Hematopoietic multipotent progenitor cell treated with erythropoietin and hydrocortisone succinate and interleukin-3 and kit ligand, for 8 days (in vitro differentiated cells): ENCODE measurements around the gene MYO18B.

Experiments
- DNase-seq: peaks from one replicate; pipeline ENCODE4 v3.0.0-alpha.2; 2015

Gene MYO18B

DNA sequence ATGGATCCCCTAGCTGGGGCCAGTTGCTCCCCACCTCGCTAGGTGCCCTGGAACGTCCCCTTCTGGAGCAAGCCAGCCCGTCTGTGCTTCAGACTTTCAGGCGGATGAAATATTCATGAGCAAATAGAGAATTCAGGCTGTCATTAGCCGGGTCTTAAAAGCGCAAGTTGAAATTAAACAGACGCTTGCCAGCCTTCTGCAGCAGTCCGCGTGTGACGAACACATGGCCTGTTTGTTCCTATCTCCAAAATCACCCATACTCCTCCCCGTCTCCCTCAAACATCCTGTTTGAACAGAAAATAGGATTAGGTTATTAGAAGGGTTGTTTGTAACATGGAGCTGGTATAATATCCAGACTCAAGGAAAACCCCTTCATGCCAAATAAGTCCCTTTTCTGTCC lies 38.7 kb downstream of the MYO18B start:
- no peak for DNase-seq

- DNase-seq, result no peak
These were observed 39.8 kb downstream of the MYO18B start for GRCh38 chr22:25781801-25782200.

DNA sequence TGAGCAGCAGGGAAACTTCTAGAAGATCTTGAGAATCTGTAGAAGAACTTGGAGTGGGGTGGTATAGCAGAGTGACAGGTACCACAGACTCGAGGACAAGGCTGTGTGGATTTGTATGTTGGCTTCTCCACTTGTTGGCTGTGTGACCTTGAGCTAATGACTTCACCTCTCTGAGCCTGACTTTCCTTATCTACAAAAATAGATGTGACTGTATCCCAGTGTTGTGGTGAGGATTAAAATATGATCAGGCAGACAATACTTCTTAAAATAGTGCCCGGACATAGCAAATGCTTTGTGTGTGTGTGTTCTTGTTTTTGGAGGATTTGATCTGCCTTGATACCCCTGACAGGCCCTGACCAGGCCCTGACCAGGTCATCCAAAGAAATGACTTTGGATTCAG lies 40.8 kb downstream of the MYO18B start:
- no peak for DNase-seq

DNA sequence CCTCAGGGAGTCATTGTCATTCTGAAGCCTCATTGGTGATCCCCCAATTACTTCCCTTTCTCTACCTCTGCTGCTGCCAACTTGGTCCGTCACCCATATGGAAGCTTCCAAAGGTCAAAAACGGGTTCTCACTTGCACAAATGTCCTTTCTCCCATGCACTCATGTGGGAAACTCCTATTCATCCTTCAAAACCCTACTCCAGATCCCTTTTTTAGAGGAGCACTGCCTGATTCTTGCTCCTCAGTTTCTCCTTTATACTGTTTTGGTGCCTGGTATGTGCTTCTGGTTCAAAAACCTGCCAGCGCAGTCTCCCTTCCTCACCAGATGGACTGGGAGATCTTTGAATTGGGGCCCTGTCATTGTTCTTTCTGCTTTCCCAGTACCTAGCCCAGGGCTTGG lies 41.9 kb downstream of the MYO18B start:
- no peak for DNase-seq

GRCh38 chr22:25786165-25786564 lies 44.2 kb downstream of the MYO18B start:
- DNase-seq, result no peak

DNA sequence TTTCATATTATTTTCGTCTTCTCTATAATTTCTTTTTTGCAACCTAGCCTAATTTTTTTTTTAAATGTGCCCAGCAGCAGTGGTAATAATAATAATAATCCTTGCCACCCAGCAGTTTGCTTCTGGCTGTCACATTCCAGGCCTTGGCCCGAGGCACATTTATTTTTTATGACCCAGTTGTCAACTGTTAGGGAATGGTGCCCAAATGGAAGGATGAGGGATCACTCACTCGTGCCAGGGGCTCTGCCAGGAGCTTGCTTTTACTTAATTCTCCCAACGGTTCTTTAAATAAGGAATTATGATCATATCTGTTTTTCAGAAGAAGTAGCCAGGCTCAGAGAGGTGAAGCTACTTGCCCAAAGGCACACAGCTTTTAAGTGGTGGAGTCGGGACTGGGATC lies 49.6 kb downstream of the MYO18B start:
- no peak for DNase-seq

DNA sequence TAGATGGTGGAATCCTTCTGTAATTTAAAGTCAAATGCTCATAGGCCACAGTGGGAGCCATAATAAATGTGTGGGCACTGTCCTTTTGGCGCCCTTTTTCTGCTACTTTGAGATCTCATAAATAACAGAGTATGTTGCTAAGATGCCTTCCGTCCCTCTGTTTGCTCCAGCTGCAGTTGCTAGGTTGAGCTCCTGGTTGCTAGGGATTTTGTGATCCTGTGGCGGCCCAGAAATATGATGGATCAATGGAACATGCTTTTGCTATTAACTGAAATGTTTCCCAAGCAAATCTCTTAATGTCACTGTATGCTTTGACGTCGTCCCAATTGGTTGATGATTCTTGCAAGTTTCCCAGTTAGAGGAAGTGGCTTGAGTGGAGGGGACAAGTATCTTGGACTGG lies 53.5 kb downstream of the MYO18B start:
- DNase-seq, result no peak

DNA sequence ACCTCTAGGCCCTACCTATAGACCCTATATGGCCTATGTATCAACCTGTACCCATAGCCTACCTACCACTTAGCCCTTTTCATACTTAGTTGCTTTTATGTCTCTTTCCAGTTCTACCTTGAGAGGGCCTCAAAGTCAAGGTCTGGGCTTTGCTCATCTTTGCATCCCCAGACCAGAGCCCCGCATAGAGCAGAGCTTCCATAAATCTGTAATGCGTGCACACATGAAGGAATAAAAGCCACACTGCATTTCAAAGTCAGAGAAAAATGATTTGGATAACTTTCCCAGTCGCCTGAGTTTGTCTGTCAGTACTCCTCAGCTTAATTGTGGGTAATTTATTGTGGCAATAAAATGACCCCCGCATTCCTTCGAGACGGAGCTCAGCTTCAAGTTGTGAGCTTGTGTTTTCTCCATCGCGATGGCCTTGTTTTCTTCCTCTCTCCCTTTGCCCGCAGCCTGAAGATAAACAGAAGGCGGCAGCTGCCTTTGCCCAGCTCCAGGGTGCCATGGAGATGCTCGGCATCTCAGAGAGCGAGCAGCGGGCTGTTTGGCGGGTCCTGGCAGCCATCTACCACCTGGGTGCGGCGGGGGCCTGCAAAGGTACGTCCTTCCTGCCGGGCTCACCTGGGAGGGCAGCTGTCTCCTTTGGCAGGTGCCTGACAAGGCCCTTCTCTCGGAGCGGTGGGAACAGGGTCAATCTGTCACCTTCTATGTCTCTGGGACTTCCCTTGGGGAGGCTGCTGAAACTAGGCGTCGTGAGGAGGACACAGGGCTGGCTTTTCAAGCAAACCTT lies 55.7 kb downstream of the MYO18B start:
- no peak for DNase-seq

GRCh38 chr22:25800766-25801165 lies 58.8 kb downstream of the MYO18B start:
- DNase-seq, result no peak

GRCh38 chr22:25802018-25802417 lies 60.0 kb downstream of the MYO18B start:
- no peak for DNase-seq

DNA sequence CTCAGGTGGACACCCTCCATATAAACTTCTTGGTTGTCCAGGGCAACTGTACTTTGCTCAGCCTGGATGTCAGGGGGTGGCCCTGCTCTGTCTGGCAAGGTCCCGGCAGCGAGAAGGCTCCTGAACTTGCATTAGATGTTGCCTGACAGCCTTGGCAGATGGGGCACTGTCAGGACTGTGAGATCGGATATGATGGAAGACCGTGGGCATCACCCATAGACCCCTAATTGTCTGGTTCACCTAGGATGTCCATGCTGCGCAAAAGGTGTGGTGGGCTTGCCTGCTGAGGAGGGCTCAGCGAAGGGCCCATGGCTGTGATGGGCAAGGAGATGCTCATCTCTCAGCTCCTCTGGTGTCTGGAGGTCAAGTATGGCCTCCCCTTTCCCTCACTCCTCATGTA lies 62.7 kb downstream of the MYO18B start:
- no peak for DNase-seq

- DNase-seq, result no peak
These were observed 64.6 kb downstream of the MYO18B start for GRCh38 chr22:25806579-25806978.

DNA sequence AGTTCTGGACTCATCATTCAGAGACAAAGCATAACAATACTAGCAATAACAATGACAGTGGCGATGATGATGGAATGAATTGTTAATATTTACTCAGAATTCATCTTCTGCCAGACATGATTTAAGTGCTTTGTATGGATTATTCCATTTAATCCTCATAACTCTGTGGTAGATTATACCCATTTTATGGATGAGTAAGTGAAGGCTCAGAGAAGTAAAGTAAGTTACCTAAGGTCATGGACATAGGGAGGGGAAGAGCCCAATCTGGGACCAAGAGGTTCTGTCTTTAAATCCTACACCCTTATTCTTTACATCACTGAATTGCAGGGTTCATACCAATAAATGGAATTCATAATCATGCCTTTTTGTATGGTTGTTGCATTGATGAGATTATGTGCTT lies 72.7 kb downstream of the MYO18B start:
- no peak for DNase-seq

DNA sequence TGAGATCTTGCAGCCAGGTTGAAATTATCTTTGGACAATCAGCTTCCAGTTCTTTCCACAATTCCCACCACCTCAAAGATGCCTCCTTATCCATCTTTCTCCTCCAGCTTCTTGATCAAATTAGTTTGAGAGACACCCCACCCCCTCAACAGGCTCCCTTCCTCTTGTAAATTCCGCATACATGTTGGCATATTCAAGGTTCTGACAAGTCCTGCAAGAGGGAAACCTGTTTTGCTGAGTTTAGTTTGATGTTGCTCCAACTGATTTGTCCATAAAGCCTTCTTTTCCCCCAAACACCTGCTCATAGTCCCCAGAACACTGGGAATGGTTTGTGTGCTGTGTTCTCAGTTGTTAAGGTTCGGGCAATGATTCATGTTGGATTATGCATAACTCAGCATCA lies 73.6 kb downstream of the MYO18B start:
- DNase-seq, result no peak

- no peak for DNase-seq
These were observed 74.6 kb downstream of the MYO18B start for GRCh38 chr22:25816522-25817059.

DNA sequence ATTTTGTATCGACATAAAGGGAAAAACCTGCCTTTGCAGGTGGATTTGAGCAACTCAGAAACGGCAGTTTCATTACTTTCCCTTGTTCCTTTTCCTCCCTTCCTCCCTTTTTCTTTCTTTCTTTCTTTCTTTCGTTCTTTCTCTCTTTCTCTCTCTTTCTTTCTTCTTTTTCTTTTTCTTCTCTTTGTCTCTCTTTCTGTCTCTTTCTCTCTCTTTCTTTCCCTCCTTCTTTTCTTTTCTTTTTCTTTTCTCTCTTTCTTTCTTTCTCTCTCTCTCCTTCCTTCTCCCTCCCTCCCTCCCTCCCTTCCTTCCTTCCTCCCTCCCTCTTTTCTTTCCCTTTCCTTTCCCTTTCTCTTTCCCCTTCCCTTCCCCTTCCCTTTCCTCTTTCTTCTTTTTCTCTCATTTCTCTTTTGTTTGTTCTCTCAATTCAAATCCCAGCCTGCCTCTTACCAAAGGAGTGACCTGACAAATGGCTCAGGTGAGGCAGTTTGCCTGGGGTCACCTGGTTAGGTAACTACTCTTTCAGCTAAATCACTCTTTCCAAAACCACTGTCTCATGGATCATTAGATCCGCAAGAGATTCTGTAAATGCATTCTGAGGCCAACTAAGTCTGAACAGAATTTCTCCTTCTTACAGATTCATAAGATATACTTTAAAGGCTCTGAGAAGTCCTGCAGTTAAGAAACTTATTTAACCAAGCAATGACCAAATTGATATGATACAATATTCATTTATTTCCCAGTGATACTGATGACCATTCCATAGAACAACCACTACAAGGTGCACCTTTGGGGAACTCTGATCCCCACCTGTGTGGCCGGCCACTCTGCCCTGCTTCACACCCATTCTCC lies 75.3 kb downstream of the MYO18B start:
- DNase-seq, result no peak

DNA sequence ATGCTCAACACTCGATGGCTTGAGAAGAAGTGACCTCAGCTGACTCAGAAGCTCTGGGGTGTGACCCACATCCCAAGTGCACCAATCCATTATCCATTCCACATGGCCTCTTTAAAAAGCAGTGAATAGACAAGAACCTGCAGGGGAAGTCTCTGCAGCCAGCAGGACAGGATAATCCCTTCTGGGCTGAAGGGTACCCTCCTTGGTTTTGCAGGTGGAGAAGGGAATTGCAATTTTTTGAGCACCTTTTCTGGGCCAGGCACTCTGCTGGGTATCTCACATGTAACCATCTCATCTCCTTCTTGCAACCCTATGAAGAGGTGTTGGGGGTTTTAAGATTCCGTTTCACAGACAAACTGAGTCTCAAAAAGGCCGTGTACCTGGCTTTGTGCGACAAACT lies 76.6 kb downstream of the MYO18B start:
- no peak for DNase-seq

- no peak for DNase-seq
These were observed 80.4 kb downstream of the MYO18B start for GRCh38 chr22:25822344-25822743.

- DNase-seq, result no peak
These were observed 81.3 kb downstream of the MYO18B start for GRCh38 chr22:25823276-25823675.

- DNase-seq, result no peak
These were observed 82.9 kb downstream of the MYO18B start for GRCh38 chr22:25824828-25825423.

DNA sequence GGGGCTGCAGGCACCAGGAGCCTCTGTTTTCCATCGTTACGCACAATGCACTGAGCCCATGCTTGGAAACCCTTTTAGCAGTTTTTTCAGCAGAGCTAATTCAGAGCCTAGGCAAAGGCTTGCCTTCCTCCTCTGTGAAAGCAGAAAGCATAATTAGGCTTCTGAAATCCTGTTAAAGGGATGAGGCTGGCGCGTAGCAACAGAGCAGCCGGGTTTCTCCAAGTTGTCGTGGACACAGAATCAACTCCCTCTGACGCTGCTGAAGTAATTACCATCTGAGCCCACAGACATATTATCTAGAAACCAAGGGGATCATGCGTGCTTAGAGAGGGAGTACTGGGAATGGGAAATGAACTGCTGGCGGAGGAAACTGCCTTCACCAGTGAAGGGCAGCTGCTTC lies 85.4 kb downstream of the MYO18B start:
- DNase-seq, result no peak

DNA sequence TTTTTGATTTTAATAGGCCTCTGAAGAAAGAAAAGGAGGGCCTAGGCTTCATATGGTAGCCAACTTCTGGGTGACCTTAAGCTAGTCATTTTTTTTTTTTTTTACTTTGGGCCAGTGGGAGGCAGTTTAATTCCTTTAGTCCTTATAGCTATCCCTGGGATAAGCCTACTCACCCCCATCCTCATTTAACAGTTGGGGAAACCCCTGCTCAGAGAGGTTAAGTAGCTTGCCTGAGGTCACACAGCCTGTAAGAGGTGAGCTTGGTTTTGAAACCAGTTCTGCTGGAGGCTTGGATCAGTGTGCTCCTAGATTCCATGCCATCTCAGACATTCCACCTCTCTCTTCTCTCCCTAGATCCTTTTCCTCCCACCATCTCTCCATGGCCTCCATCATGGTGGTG lies 86.4 kb downstream of the MYO18B start:
- no peak for DNase-seq

- no peak for DNase-seq
These were observed 87.2 kb downstream of the MYO18B start for GRCh38 chr22:25829237-25829636.
